KBM-7 (cell line): ENCODE data around the gene PIH1D1.
"Not testable (repeated sequence)": the region's sequence is repeated elsewhere in the genome, so short reads cannot be mapped to it uniquely, and the experiment has no call there.

Experiments used
- DNase-seq: peaks from one replicate; pipeline ENCODE4 v3.0.0-alpha.2; 2015
- in situ Hi-C: fragments of 300-500 bp; cut with MboI; formaldehyde crosslinking; loops from 2 replicates; pipeline ENCODE4 v1.14.3; 2020; ENCODE audit warnings: low sequenced_read_pairs, low pct_unique_long_range_greater_than_20kb, mixed read lengths

The PIH1D1 gene

DNA sequence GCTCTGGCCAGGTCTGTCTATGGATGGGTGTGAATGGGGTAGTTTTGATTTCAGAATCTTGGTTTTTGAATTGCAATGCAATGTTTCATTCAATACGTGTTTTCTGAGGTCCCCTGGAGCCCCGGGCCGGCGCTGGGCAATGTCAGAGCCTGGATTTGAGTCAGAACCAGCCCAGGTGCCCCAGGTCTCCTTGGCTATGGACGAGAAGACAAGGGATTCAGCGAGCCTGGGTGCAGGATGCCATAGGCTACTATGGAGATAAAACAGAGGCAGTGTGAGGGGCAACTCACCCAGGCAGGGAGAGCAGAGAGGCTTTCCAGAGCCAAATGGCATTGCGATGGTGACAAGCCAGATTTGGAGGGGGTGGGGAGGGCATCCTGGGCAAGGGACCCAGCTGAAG is 34.6 kb upstream of the PIH1D1 start:
- in situ Hi-C loops = no loop called here
- DNase-seq = no peak

DNA sequence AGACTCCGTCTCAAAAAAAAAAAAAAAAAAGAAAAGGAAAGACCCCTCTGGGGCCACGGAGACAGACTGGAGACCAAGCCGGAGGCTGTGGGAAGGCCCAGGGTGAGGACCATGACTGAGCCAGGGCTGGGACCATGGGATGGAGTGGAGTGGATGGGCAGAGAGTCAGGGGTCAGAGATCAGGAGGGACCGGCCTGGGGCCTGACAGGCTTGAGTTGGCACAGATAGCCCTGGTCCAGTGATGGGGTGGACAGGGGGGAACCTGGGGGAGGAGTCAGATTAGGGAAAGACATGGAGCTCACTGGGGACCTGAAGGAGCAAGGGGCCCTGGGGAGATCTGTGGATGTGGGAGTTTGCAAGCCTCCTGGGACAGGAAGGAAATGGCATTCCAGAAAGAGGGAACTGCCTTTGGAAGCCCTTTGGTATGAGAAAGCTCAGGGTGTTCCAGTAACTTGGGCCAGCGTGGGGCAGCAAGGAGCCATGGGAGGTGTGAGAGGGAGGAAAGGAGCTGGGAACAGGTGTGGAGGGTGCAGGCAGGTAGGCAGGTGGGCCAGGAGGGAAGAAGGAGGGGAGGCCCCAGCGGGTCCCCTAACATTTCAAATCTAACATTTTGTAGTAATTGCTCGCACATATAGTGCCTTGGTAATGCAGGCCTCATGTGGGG is 29.5 kb upstream of the PIH1D1 start:
- no peak for DNase-seq
- in situ Hi-C loops = no loop called here

DNA sequence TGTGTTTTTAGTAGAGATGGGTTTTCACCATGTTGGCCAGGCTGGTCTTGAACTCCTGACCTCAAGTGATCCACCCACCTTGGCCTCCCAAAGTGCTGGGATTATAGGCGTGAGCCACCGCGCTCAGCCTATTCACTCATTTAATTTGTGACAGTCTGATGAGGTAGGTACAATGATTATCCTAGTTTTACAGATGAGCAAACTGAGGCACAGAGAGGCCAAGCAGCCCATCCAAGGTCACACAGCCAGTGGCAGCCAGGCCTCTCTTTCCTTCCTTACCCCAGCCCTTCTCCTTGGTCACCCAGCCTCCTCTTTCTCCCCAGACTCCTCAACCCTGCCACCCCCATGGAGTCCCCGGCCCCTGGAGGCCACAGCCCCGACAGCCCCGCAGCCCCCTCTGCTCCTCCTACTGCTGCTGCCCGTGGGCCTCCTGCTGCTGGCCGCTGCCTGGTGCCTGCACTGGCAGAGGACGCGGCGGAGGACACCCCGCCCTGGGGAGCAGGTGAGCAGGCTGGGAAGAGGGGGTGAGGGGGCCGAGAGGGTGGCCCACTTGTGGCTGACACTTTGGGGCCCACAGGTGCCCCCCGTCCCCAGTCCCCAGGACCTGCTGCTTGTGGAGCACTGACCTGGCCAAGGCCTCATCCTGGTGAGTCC is 28.5 kb upstream of the PIH1D1 start:
- in situ Hi-C loops = no loop called here
- no peak for DNase-seq

DNA sequence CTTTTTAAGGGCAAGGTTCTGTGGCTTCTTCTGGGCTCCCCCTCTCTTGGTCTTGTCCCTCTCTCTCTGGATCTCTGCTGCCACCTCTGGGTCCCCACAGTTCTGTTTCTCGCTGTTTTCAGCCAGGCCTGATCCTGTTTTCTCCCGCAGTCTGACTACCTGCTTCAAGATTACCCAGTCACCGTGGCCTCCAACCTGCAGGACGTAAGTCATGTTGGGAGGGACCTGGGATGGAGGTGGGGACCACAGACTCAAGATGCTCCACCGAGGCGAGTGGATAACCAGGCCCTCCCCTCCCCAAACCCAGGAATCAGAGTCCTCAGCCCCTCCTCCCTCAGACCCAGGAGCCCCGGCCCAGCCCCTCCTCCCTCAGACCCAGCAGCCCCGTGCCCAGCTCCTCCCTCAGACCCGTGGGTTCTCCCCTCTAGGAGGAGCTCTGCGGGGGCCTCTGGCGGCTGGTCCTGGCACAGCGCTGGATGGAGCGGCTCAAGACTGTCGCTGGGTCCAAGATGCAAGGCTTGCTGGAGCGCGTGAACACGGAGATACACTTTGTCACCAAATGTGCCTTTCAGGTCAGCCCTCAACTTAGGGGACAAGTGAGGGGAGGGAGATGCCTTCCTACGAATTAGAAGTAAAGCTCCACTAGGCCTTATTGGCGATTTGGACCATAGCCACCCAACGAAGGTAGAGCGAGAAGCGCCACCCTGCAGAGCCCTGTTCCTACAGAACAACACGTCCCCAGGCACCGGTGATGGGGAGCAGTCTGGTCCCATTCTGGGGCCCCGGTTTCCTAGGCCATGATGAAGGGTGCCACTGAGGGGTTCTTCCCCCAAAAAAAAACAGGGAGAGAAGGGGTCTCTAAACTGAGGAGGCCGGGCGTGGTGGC is 24.6 kb upstream of the PIH1D1 start:
- peak; percentile 59 for DNase-seq
- in situ Hi-C loops = no loop called here

DNA sequence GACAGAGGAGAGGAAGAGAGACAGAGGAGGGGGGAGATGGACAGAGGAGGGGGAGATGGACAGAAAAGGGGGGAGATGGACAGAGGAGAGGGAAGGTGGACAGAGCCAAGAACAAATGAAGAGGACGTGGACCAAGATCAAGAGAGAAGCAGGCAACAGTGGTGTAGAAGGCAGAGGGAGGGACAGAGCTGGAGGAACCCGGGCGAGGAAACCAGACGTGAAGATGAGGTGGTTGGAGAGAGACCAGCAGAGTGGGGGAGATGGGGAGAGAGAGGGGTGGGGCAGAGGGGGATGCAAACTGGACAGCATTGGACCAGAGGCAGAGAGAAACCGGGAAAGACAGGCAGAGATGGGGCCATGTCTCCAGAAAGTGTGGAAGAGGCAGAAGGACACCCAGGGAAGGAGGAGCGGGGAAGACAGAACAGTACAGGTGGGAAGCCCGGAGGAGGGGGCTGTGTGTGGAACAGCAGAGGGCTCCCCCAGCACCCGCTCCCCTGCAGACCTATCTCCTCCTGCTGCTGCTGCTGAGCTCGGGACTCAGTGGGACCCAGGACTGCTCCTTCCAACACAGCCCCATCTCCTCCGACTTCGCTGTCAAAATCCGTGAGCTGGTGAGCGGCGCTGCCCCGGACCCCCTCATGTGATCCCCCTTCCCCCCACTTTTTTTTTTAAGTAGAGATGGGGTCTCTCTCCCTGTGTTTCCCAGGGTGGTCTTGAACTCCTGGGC is 23.7 kb upstream of the PIH1D1 start:
- DNase-seq = no peak
- in situ Hi-C loops = no loop called here

DNA sequence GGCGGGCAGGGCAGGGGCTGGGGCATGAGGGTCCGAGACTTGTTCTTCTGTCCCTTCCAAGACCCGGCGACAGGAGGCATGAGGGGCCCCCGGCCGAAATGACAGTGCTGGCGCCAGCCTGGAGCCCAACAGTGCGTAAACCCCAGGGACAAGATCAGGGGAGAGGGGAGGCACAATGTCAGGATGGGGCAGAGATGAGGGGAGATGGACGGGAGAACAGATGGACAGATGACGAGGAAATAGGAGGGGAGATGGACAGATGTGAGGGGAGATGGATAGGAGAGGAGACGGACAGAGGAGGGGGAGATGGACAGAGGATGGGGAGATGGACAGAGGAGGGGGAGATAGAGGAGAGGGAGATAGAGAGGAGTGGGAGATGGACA is 22.9 kb upstream of the PIH1D1 start:
- in situ Hi-C loops = no loop called here
- DNase-seq = no peak

DNA sequence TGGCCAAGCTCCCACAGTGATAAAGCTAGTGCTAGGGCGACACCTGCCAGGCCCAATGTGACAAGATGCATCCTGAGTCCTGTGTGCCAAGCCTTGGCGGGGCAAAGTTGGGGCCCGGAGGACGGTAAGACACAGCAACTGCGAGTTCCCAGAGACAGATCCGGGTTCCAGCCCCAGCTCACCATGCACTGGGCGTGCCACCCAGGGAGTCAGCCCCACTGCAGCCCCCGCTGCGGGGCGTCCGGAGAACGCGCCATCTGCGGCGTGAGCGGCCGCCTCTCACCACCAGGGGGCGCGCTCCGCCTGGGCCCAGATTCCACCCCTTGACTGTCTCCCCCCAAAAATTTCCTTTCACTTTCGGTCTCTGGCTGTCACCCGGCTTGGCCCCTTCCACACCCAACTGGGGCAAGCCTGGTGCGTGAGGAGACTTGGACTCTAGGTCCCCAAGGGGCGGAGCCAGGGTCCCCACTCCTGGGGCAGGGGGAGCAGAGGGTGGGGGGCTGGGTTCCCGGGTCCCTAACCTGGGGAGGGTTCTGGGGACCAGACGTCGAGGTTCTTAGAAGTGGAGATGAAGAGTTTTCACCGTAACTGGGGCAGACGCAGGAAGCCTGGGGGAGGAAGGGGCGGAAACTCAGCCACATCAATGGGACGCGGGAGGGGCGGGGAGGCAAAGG is 22.4 kb upstream of the PIH1D1 start, which contains the start of gene FLT3LG:
TSS of gene FLT3LG (plus strand) at position 348 of the 674 bp plus-strand sequence. CDS start 425 bp downstream, outside the sequence.
- peak; percentile 92 for DNase-seq

DNA sequence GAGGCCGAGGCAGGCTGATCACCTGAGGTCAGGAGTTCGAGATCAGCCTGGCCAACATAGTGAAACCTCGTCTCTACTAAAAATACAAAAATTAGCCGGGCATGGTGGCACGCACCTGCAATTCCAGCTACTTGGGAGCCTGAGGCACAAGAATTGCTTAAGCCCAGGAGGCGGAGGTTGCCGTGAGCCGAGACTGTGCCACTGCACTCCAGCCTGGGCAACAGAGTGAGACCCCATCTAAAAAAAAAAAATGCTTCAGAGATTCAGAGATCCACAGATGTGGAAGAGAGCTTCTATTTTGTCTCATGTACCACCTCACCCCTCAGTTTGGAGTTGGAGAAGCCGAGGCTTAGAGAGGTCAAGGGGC is 21.9 kb upstream of the PIH1D1 start:
- DNase-seq, in situ Hi-C loops: not testable (repeated sequence)

More for the DNA sequence above, 22.4 kb upstream of the PIH1D1 start, which contains the start of gene FLT3LG:
- in situ Hi-C loops = no loop called here

DNA sequence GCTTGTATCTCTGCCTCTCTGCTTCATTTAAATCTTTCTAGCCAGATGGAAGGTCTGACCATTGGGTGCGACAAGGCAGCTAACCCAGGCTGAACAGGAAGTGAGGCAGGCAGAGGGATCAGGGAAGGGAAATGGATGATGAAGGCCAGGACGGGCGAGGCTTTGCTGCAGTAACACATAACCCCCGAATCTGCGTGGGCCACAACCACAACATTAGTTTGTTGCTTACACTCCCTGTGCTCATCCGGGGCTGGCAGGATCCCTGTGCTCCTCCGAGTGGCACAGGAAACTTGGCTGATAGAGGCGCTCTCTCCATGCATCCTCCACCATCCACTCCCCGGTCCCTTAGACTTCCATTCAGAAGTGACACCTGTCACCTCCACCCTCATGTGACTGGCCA is 21.3 kb upstream of the PIH1D1 start:
- no peak for DNase-seq
- in situ Hi-C loops = no loop called here

DNA sequence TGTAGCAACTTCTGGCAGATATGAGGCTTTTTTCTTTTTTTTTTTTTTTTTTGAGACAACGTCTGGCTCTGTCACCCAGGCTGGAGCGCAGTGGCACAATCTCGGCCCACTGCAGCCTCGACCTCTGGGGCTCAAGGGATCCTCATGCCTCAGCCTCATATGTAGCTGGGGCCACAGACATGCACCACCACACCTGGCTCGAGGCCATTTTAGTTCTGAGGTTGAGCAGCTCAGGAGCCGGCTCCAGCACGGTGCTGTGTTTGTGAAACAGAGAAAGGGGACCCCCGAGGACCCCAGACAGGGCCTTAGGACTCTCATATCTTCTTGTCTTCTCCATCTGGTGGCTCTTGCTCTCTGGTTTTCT is 19.0 kb upstream of the PIH1D1 start:
- no peak for DNase-seq
- in situ Hi-C loops = no loop called here

DNA sequence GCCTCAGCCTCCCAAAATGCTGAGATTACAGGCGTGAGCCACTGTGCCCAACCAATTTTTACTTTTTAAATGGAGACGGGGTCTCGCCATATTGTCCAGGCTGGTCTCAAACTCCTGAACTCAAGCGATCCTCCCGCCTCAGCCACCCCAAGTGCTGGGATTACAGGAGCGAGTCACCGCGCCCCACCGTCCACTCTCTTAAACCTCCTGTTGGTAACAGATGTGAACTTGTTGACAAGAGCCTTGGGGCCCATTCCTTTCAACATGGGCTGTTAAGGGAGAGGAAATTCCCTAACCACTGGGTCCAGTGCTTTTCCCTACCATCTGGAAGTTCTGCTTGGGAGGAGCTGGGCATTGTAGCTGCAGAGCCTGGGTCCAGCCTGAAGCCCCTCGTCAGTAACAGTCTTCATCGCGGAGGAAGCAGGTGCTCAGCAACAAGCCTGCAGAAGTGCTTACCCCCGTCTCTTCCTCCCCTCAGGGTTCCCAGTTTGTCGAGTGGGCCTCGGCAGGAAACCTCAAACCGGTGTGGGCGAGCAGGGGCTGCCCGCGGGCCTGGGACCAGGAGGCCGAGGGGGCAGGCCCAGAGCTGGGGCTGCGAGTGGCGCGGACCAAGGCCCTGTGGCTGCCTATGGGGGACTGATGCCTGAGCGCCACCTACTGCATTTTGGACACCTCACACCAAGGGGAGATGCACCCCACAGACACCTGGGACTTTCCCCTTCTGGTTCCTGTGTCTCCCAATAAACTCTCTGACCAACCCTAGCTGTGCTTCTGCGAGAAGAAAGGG is 18.4 kb upstream of the PIH1D1 start:
- in situ Hi-C loops = no loop called here
- peak; percentile 57 for DNase-seq

DNA sequence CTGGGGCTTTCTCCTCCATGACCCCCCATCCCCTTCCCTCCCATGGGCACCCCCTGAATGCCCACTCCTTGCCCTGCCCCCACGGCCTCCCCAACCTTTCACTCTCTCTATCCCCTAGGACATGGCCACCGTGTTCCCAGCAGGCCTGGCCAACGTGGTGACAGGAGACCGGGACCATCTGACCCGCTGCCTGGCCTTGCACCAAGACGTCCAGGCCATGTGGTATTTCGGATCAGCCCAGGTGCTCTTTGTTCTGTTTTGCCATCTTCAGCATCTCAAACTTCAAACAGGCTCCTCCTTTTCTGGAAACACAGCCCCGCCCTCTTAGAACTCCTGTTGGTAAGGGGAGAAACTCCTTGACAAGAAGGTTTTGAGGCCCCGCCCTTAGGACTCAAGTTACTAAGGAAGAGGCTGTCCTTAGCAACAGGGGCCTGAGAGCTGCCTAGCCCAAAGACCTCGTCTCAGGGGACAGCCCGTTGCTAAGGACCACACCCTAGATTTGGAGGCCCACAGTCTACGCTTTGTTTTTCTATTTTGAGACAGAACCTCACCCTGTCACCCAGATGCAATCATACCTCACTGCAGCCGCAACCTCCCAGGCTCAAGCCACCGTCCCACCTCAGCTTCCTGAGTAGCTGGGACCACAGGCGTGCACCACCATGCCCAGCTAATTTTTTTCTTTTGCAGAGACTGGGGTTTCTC is 17.3 kb upstream of the PIH1D1 start:
- peak; percentile 53 for DNase-seq
- in situ Hi-C loops = no loop called here

DNA sequence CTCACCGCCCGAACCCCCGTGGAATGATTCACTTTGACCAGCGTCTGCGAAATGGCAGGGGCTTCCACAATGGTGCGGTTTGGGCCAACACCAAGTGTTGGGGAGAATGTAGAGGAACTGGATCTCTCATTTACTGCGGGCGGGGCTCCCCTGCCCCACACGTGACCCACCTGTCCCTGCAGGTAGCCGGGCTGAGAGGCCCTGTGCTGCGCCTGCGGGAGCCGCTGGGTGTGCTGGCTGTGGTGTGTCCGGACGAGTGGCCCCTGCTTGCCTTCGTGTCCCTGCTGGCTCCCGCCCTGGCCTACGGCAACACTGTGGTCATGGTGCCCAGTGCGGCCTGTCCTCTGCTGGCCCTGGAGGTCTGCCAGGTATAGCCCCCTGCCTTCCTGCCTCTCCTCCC is 16.6 kb upstream of the PIH1D1 start:
- in situ Hi-C loops = no loop called here
- DNase-seq = no peak

DNA sequence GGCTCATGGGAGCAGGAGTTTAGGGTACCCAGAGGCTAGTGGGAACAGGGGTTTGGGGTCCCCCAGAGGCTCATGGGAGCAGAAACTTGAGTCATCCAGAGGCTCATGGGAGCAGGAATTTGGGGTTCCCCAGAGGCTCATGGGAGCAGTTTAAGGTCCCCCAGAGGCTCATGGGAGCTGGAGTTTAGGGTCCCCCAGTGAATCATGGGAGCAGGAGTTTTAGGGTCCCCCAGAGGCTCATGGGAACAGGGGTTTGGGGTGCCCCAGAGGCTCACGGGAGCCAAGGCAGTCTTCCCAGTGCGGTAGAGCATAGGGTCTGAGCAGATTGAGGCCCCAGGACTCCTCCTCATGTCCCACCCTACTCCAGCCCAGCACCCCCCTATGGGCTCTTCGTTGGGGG is 13.8 kb upstream of the PIH1D1 start:
- in situ Hi-C loops = no loop called here
- DNase-seq = no peak

DNA sequence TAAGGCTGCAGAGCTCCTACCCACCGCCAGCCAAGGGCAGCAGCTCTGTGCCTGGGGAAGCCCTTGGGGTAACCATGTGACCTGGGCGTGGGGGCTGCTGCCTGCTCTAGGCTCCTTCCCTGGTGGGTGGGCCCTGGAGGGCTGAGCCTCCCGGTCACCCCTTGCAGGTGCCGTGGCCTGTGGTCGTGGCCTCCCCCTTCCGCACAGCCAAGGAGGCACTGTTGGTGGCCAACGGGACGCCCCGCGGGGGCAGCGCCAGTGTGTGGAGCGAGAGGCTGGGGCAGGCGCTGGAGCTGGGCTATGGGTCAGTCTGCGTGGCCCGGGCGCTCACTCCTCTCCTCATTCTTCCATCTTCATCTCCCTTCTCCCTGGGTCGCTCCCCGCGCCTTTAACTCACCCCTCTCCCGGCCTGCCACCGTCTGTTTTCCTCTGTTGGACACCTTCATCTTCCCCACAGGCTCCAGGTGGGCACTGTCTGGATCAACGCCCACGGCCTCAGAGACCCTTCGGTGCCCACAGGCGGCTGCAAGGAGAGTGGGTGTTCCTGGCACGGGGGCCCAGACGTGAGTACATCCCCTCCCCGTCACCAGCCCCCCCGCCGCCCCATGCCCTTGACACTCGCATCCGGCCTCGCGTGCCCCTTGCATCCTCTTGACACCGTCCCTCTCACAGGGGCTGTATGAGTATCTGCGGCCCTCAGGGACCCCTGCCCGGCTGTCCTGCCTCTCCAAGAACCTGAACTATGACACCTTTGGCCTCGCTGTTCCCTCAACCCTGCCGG is 12.5 kb upstream of the PIH1D1 start:
- no peak for DNase-seq
- in situ Hi-C loops = no loop called here

DNA sequence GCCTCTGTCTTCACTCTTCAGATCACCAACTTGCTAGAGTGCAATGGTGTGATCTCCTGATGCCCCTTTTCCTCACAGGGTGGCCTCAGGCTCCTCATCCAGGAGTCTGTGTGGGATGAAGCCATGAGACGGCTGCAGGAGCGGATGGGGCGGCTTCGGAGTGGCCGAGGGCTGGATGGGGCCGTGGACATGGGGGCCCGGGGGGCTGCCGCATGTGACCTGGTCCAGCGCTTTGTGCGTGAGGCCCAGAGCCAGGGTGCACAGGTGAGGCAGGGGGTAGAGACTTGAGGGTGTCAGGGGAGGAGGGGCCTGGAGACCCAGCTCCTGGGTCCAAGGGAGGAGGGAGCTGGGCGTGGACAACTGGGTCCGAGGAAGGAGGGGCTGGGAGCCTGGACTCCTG is 10.9 kb upstream of the PIH1D1 start:
- in situ Hi-C loops = no loop called here
- DNase-seq = no peak

DNA sequence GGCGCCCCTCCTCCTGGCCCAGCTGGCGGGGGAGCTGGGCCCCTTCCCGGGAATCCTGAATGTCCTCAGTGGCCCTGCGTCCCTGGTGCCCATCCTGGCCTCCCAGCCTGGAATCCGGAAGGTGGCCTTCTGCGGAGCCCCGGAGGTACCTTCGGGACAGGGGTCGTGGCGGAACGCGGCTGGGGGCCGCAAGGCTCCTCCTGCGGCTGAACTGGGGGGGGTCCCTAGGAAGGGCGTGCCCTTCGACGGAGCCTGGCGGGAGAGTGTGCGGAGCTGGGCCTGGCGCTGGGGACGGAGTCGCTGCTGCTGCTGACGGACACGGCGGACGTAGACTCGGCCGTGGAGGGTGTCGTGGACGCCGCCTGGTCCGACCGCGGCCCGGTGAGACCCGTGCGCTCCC is 10.0 kb upstream of the PIH1D1 start:
- in situ Hi-C loops = no loop called here
- DNase-seq = no peak
